Central memory CD8-positive, alpha-beta T cell (primary cell): ENCODE results near the gene KRT6A.

ENCODE experiments used
- ATAC-seq: fragments of 150-1000 bp; cut with Tn5 transposase; replicated peaks from 2 replicates; pipeline ENCODE4 v1.10.0; 2022; ENCODE audit warnings: mild to moderate bottlenecking, moderate FRiP score, moderate number of reproducible peaks; ENCODE audit not compliant: poor library complexity, severe bottlenecking; ENCODE audit errors: extremely low read depth
- DNase-seq, 2 donors: peaks; one replicate each; pipeline ENCODE4 v3.0.0; 2021; ENCODE audit warnings: low spot score in 2 of 2
- H3K27ac Mint-ChIP-seq: one replicate; pipeline ENCODE4 v1.8.0; 2022; ENCODE audit warnings: low read depth, mild to moderate bottlenecking, moderate library complexity, mixed read lengths
- H3K27me3 Mint-ChIP-seq: one replicate; pipeline ENCODE4 v1.8.0; 2022; ENCODE audit warnings: mixed read lengths
- H3K36me3 Mint-ChIP-seq: one replicate; pipeline ENCODE4 v1.8.0; 2022; ENCODE audit warnings: mild to moderate bottlenecking, moderate library complexity, mixed read lengths; ENCODE audit not compliant: insufficient read depth
- H3K4me1 Mint-ChIP-seq: one replicate; pipeline ENCODE4 v1.8.0; 2022; ENCODE audit warnings: mixed read lengths
- H3K4me3 Mint-ChIP-seq: one replicate; pipeline ENCODE4 v1.8.0; 2022; ENCODE audit warnings: mild to moderate bottlenecking, moderate library complexity, mixed read lengths
- H3K9me3 Mint-ChIP-seq: one replicate; pipeline ENCODE4 v1.8.0; 2022; ENCODE audit warnings: mixed read lengths

Gene KRT6A

DNA sequence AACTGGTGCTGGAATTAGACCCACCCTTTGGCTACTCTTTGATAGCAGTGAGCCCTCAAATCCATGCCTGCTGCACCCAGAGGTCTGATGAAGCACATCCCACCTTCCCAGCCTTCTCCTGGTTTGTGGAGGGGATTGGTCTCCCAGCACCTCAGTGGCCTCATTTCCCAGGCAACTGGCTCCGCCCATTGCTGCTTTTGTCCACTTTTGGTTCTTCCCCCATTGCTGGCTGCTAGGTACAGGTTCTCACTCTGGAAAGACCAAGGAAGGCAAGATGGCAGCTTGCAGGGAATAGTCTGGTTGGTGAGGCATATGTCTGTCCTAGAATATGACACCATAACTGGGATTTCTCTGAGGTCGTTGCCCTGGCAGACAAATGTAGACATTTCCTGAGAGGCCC, 37.3 kb upstream of the KRT6A start:
- no peak overlapping the region for H3K27ac Mint-ChIP-seq
- H3K4me1 Mint-ChIP-seq = peaks cover 10% of the 10 kb centered on the region
- no peak for ATAC-seq
- no peak for DNase-seq
- H3K4me3 Mint-ChIP-seq = no peak overlapping the region
- no peaks in the 10 kb centered on the region for H3K27me3 Mint-ChIP-seq
- H3K36me3 Mint-ChIP-seq = no peaks in the 10 kb centered on the region
- H3K9me3 Mint-ChIP-seq = no peaks in the 10 kb centered on the region

DNA sequence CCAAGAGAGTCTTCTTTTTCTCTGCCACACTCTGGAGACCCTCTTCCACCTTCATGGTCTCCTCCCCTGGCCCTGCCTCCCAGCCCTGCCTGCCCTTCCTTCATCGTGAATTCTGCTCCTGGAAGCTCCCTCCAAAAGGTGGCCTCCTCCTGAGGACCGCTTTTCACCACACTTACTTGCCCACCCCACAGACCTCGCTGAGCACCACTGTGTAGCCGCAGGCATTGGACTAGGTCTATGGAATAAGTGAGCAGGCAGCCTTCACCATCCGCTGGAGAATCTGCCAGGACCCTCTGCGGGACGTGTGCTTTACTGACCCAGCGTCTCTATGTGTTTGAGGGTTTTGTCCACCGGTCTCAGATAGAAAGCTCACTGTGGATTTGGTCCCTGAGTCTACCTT, 36.8 kb upstream of the KRT6A start:
- no peak overlapping the region for H3K27ac Mint-ChIP-seq
- H3K27me3 Mint-ChIP-seq = no peaks in the 10 kb centered on the region
- H3K36me3 Mint-ChIP-seq = no peaks in the 10 kb centered on the region
- ATAC-seq (no peak), DNase-seq (no peak)
- peaks cover 10% of the 10 kb centered on the region for H3K4me1 Mint-ChIP-seq
- H3K4me3 Mint-ChIP-seq = no peak overlapping the region
- no peaks in the 10 kb centered on the region for H3K9me3 Mint-ChIP-seq

DNA sequence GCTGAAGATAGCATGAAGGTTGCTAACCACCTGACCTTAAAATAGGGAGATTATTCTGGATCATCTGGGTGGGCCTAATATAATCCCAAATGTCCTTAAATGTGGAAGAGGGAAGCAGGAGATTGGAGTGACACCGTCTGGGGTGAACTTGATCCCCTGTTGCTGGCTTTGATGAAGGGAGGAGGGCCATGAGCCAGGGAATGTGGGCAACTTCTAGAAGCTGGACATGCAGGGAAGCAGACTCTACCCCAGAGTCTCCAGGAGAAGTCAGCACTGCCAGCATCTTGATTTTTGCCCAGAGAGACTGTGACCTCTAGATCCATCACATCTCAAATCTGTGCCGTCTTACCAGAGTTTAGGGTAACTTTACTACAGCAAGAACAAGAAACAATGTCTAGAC, 36.4 kb upstream of the KRT6A start:
- ATAC-seq (no peak), DNase-seq (no peak)
- Mint-ChIP-seq H3K4me1 (peaks cover 10% of the 10 kb centered on the region), H3K36me3 (no peaks in the 10 kb centered on the region), H3K9me3 (no peaks in the 10 kb centered on the region), H3K4me3 (no peak overlapping the region), H3K27ac (no peak overlapping the region), H3K27me3 (no peaks in the 10 kb centered on the region)

DNA sequence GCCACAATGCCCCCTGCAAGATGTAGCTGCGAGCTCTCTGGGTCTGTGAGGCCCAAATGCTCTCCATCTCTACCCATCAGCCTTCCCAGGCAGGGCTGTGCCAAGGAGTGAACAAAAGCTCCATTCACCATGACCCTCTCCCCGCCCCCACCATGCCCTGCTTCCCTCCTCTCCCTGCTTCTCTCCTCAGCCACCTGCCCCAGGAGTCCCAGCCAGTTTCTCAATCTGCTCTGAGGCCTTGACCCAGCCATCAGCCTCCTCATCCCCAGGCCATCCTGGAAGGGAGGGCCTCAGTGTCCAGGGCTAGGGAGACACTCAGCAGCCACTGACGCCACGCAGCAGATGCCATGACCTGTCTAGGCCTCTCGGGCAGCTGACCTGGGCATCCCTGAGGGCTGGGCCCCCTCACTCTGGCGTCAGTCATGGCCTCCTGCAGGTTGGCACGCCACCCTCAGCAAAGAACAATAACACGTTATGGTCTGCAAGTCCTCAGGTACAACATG, 35.6 kb upstream of the KRT6A start:
- H3K4me3 Mint-ChIP-seq = no peak overlapping the region
- no peak for DNase-seq
- H3K36me3 Mint-ChIP-seq = no peaks in the 10 kb centered on the region
- H3K4me1 Mint-ChIP-seq = peaks cover 10% of the 10 kb centered on the region
- H3K27me3 Mint-ChIP-seq = no peaks in the 10 kb centered on the region
- H3K27ac Mint-ChIP-seq = no peak overlapping the region
- no peak for ATAC-seq
- no peaks in the 10 kb centered on the region for H3K9me3 Mint-ChIP-seq

DNA sequence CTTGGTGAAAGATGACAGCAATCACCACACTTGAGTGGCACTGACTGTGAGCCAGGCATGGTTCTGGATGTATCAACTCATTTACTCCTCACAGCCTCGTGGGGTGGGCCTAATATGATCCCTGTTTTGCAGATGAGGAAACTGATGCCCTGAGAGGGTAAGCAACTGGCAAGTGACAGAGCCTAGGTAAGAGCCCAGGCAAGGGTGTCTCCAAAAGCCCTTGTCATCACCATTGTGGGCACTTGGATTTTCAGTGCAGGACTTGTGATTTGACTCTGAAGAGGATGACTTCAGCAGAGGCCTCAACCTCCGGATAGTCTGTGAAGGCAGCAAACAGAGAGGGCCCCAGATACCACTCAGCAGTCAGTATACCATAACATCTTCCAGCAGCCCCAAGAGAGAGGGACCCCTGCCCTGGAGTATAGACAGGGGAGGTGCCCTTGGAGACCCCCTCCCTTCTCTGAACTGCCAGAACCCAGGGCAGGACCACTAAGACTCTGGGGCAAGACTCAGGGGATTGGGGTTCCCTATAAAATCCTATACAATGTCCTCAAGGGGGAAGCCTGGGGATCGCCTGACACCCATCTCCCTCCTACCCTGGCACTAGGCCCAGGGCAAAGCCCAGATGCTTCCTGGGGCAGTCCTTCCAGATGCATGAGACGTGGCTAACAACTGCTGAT, 34.2 kb upstream of the KRT6A start:
- Mint-ChIP-seq H3K27ac (no peak overlapping the region), H3K36me3 (no peaks in the 10 kb centered on the region), H3K4me1 (peaks cover 10% of the 10 kb centered on the region), H3K4me3 (peak overlapping the region; percentile 52), H3K9me3 (no peaks in the 10 kb centered on the region), H3K27me3 (no peaks in the 10 kb centered on the region)
- ATAC-seq = no peak
- DNase-seq = no peak

DNA sequence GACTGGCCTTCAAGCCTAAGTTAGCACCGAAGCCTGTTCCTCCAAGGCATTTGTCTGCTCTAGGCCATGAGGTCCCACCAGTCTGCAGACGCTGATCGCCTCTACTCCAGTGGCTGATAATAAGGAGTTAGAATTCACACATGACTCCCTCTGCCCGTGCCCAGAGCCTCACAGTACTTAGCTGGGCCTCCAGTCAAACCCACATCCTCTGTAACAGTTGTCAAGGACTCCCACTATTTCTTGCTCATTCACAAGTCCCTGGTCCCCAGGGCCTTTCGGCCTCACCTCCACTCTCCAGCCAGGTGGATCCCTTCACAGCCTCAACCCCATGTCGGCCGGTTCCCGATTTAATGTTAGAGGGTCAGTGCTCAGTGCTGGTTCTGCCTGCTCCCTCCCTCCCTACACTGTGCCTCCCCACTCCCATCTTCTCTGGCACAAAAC, 33.5 kb upstream of the KRT6A start:
- no peaks in the 10 kb centered on the region for H3K36me3 Mint-ChIP-seq
- H3K9me3 Mint-ChIP-seq = no peaks in the 10 kb centered on the region

DNA sequence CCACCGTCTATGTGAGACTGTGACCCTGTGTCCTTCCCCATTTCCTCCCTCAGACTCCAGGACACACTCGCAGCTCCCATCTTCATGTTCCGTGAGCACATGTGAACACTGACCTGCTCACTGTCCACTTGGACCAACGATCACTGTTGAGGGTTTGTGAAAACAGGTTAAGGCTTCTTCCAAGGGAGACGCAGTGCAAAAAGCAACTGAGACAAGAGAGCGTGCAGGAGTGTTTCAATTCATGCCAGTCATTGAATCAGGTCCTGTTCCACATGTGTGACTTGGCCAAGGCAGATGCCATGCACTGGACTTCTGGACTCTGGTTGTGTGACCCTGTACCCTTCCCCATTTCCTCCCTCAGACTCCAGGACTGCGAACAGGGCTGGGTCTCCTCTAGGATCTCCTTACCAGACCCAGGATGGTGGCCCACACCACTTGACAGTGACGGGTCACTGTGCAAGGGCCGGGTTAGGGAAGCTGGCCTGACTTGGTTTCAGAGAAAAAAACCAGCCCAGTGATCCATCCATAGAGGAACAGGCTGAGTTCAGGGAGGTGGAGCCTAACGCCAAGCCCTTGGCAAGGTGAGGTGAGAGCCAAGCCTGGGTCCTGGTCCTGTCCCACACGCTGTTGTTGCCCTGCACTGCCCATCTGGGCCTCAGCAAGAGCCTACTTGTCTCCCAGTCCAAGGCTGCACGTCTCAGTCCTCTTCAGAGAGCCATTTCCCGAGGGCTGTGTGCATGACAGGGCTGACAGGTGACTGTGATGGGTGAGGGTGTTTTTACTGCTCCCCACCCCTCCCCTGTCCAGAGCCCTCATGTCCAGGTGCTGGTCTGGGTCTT, 32.8 kb upstream of the KRT6A start:
- ATAC-seq (no peak), DNase-seq (no peak)
- H3K27ac Mint-ChIP-seq = no peak overlapping the region
- H3K27me3 Mint-ChIP-seq = no peaks in the 10 kb centered on the region
- H3K36me3 Mint-ChIP-seq = no peaks in the 10 kb centered on the region
- H3K4me1 Mint-ChIP-seq = peaks cover 16% of the 10 kb centered on the region
- H3K4me3 Mint-ChIP-seq = peak overlapping the region; percentile 52
- H3K9me3 Mint-ChIP-seq = no peaks in the 10 kb centered on the region

More for the DNA sequence above, 33.5 kb upstream of the KRT6A start:
- ATAC-seq = peak; percentile 90
- H3K4me1 Mint-ChIP-seq = peaks cover 14% of the 10 kb centered on the region
- no peak for DNase-seq
- peak overlapping the region; percentile 52 for H3K4me3 Mint-ChIP-seq
- H3K27me3 Mint-ChIP-seq = no peaks in the 10 kb centered on the region
- H3K27ac Mint-ChIP-seq = no peak overlapping the region

DNA sequence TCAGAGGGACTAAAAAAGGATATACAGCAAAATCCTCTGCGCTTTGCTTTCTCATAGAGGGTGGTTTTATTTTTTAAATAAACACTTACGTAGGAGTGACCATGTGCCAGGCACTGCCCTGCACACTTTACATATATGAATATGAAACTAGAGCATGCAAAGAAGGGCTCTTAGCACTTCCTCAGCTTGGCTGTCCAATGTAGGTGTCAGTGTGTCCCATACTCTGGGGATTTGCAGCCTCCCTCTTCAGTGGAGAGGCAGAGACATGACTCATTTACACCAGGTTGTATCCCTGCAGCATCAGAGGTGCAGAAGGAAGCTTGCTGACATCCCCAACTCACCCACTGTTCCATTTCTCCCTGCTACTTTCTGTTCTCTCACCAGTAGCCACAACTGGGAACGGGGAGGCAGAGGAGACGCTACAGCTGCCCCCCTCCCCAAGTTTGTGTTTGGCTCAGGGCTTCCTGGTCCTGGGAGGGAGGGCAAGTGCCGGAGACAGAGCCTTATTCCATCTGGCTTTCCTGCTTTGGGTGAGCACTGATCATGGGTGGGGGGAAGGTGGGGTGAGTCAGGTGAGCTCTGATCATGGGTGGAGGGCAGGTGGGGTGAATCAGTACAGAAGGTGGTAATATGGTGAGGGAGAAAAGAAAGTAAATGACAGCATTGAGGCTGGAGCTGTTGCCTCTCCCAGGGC, 32.0 kb upstream of the KRT6A start:
- ATAC-seq (no peak), DNase-seq (no peak)
- H3K27ac Mint-ChIP-seq = no peak overlapping the region
- peaks cover 16% of the 10 kb centered on the region for H3K4me1 Mint-ChIP-seq
- H3K9me3 Mint-ChIP-seq = no peaks in the 10 kb centered on the region
- no peaks in the 10 kb centered on the region for H3K36me3 Mint-ChIP-seq
- no peak overlapping the region for H3K4me3 Mint-ChIP-seq
- no peaks in the 10 kb centered on the region for H3K27me3 Mint-ChIP-seq

DNA sequence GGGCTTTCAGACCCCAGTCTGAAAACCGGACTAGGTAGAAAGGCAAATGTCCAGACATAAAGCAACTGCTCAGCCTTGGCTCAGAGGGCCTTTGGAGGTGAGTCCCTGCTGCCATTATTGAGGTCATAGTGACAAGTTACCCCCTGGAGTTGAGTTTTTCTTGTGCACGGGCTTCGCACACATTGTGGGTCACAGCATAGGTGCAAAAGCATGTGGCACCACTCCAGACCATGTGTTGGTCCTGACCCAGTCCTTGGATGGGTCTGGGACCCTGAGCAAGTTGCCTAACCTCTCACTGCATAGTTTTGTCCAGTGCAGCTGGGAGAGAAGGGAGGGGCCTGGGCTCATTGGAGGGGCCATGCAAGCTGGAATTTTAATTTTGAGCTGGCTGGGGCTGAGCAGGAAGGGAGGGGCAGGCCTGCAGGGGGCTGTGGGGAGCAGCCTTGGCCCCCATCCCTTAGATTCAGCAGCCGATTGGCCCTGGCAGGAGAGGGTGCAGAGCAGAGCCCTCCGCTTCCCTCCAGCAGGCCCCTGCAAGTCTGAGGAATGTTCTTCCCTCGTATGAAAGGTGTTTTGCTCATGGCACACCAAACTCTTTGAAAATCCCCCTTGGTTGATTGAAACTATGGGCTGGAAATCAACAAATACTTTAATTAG, 31.3 kb upstream of the KRT6A start:
- no peaks in the 10 kb centered on the region for H3K27me3 Mint-ChIP-seq
- ATAC-seq = no peak
- H3K36me3 Mint-ChIP-seq = no peaks in the 10 kb centered on the region
- DNase-seq = no peak
- no peaks in the 10 kb centered on the region for H3K9me3 Mint-ChIP-seq
- peaks cover 16% of the 10 kb centered on the region for H3K4me1 Mint-ChIP-seq
- H3K27ac Mint-ChIP-seq = no peak overlapping the region
- H3K4me3 Mint-ChIP-seq = no peak overlapping the region

DNA sequence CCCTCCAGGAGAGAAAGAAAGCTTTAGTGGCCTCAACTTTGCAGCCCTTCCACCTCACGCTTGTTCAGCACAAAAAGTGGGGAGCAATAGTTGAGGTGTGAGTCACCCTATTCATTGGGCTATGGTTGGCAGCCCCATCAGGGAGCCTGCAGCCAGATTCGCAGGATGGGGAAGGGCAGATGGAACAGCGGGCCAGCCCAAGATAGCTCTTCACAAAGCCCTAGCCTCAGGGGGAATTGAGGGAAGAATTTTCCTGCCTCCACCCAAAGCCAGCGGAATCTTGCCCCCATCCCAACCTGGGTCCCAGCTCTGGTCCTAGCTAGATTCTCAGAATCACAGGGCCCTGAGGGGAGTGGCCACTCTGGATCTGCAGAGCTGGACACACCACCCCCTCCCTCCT, 30.8 kb upstream of the KRT6A start:
- no peaks in the 10 kb centered on the region for H3K27me3 Mint-ChIP-seq
- DNase-seq = no peak
- H3K4me3 Mint-ChIP-seq = no peak overlapping the region
- ATAC-seq = no peak
- H3K36me3 Mint-ChIP-seq = no peaks in the 10 kb centered on the region
- no peak overlapping the region for H3K27ac Mint-ChIP-seq
- peaks cover 16% of the 10 kb centered on the region for H3K4me1 Mint-ChIP-seq
- no peaks in the 10 kb centered on the region for H3K9me3 Mint-ChIP-seq

DNA sequence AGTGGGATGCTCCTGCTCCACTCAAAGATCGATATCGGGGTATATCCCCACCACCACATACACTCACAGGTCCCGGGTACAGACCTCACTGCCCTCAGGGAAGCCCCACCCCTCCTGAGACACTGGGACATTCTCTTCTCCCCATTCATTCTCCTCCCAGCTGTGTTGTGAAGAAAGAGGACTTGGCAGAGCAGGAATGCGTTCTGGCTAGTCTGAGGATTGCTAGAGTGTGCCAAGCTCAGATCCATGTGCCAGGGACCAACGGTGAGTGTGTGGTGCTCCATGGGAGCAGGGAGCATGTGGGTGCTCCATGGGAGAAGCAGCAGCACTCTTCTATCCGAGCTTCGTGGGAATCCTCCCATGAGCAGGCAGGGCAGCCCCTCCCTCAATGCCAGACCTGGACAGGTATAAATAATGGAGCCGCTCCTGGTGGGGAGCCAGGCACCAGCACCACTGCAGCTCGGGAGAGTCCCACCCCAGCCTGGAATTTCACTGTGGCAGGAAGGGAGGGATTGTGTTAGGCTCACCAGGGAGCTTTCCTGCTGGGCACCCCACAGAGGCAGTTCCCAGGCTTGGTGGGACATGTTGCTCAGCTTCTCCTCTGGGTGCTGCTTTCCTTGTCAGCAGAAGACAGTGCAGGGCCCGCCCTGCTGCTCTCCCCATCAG, 29.4 kb upstream of the KRT6A start:
- H3K27me3 Mint-ChIP-seq = no peaks in the 10 kb centered on the region
- H3K27ac Mint-ChIP-seq = no peak overlapping the region
- no peak for ATAC-seq
- H3K36me3 Mint-ChIP-seq = no peaks in the 10 kb centered on the region
- H3K4me3 Mint-ChIP-seq = no peak overlapping the region
- peak in 1 of 2 donors; percentile 6 for DNase-seq
- H3K4me1 Mint-ChIP-seq = peaks cover 16% of the 10 kb centered on the region
- no peaks in the 10 kb centered on the region for H3K9me3 Mint-ChIP-seq
